HPDE6-E6E7 (cell line): ENCODE results near the gene ANKRD27.
"Not testable (repeated sequence)": the region's sequence is repeated elsewhere in the genome, so short reads cannot be mapped to it uniquely, and the experiment has no call there.

ENCODE experiments used
- DNase-seq: peaks from one replicate; pipeline ENCODE4 v3.0.0; 2011; ENCODE audit warnings: missing footprints; ENCODE audit errors: extremely low spot score

Gene ANKRD27

GRCh38 chr19:32652331-32652730 lies 22.6 kb downstream of the ANKRD27 start:
- not testable (repeated sequence) for DNase-seq

DNA sequence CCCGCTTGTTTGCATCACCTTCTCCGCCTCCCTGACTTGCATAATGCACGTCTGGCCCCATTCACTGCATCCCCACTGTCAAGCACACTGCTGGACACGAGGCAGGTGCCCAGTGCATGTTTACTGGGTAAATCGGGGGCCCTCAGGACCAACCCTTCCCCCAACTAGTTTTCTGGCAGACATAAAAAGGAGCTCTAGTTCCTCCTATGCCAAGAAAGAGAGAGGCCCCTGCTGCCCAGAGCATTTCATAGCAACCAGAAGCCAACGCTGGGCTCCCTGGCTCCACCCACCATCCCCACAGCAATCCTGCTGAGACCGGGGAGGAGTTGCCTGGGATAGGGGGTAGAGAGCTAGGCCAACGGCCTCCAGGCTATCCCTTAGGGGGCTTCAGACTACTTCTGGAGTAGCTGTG lies 23.2 kb downstream of the ANKRD27 start:
- DNase-seq = no peak

GRCh38 chr19:32650671-32651070 lies 24.3 kb downstream of the ANKRD27 start:
- no peak for DNase-seq

DNA sequence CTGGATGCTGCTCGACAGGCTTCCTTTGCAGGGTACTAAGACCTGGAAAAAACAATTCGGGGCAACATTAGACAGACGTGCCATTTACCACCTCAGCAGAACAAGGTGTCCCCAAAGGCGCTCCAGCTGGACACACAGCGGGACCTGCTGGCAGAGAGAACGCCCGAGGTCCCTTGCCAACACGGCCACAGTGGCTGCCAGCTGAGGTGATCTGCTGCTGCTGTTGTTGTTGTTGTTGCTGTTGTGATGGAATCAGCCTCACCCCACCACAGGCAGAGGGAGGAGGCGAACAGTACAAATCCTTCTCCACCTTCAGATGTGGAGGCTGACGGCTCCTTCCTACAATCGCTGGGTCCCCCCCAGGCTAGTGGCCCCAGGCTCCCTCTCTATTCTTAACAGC lies 25.2 kb downstream of the ANKRD27 start:
- DNase-seq = no peak

- no peak for DNase-seq
These were observed 27.6 kb downstream of the ANKRD27 start for GRCh38 chr19:32647361-32647760.

GRCh38 chr19:32646556-32646955 lies 28.4 kb downstream of the ANKRD27 start:
- DNase-seq = no peak

GRCh38 chr19:32642771-32643170 lies 32.2 kb downstream of the ANKRD27 start:
- DNase-seq = no peak

GRCh38 chr19:32638625-32639024 lies 36.4 kb downstream of the ANKRD27 start:
- no peak for DNase-seq

- no peak for DNase-seq
These were observed 37.5 kb downstream of the ANKRD27 start for GRCh38 chr19:32637480-32637879.

GRCh38 chr19:32631381-32631780 lies 43.6 kb downstream of the ANKRD27 start:
- DNase-seq = no peak

- no peak for DNase-seq
These were observed 44.6 kb downstream of the ANKRD27 start for GRCh38 chr19:32630338-32630737.

GRCh38 chr19:32627714-32628270 lies 47.2 kb downstream of the ANKRD27 start:
- DNase-seq = no peak

- no peak for DNase-seq
These were observed 48.0 kb downstream of the ANKRD27 start for GRCh38 chr19:32626969-32627368.

DNA sequence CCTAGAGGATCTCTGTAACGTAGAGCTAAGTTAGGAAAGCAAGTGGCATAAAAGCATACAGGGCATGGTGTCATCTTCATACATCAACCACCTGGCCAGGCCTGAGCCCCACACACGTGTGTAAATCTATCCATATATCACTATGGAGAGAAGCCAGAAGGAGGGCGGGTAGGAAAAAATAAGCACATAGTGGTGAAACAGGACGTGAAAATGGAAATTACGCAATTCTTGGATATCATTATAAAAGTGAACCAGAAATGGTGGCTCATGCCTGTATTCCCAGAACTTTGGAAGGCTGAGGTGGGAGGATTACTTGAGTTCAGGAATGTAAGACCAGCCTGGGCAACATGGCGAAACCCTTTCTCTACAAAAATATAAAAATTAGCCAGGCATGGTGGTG lies 50.6 kb downstream of the ANKRD27 start:
- DNase-seq = no peak

GRCh38 chr19:32622002-32622401 lies 53.0 kb downstream of the ANKRD27 start:
- no peak for DNase-seq

GRCh38 chr19:32619051-32619685 lies 55.8 kb downstream of the ANKRD27 start:
- no peak for DNase-seq

DNA sequence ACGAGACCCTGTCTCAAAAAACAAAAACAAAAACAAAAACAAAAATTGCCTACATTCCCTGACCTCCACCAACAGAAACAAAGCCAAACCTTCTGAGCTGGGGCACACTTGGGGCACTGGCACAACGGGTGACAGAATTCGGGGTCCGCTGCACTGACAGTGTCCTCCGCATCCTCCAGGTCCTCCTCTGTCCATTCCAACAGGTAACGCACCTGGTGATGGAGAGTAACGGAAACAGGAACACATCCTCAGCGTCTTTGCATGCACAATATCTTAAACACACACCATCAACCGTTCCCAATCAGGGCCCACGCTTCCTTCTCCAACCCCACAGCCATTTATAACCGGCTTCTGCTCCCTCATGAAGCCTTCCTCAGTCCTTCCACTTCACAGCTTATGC lies 59.4 kb downstream of the ANKRD27 start:
- no peak for DNase-seq

DNA sequence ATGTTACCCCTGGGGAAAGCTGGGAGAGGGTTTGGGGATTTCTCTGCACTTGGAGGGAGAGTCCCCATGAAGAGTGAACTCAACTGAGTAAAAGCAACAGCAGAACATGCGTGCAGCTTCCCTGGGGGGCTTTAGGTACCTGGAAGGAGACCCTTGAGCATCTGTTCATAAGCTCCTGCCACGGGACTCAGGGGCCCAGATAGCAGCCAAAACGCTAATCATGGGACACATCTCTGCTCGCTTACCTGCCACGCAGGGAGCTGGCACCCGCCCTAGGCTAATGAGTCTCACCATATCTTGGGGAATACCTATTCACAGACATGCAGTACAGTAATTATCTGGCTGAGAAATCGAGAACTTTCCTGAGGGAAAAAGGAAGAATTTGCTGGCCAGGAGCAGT lies 60.1 kb downstream of the ANKRD27 start:
- DNase-seq = no peak

- DNase-seq = no peak
These were observed 62.0 kb downstream of the ANKRD27 start for GRCh38 chr19:32613008-32613407.

DNA sequence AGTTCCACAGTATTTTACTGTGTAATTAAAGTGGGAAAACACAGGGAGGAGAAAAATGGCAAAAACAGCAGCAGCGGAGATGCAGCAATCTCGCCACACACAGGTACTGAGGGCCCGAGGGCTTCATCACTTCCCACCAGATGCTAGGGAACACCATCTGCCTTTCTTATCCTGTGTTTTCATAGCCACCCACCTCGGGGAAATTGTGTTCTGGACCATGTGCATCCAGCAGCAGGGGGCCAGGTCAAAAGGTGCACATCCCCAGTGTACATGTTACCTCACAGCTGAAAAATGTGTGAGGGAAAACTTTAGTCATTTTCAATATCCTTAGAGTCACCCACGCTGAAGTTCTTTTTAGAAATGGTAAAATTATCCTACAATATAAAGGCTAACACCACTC lies 63.8 kb downstream of the ANKRD27 start:
- no peak for DNase-seq

DNA sequence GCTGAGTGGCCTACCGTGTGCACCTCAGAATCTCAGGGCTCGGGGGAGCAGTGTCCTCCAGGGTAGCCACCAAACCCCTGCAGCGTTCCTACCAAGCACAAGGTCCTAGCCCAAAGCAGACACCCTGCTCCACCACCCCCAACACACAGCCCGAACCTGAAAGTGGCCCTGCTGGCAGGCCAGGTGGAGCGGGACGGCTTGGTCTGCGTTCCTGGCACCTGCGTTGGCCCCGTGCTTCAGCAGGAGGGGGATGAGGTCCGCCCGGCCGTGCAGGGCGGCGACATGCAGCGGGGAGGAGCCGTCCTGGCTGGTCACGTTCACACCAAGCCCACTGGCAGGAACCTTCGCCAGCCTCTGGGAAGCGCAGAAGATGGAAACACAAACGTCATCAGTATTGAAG lies 67.5 kb downstream of the ANKRD27 start:
- no peak for DNase-seq

- no peak for DNase-seq
These were observed 68.7 kb downstream of the ANKRD27 start for GRCh38 chr19:32606289-32606688.

DNA sequence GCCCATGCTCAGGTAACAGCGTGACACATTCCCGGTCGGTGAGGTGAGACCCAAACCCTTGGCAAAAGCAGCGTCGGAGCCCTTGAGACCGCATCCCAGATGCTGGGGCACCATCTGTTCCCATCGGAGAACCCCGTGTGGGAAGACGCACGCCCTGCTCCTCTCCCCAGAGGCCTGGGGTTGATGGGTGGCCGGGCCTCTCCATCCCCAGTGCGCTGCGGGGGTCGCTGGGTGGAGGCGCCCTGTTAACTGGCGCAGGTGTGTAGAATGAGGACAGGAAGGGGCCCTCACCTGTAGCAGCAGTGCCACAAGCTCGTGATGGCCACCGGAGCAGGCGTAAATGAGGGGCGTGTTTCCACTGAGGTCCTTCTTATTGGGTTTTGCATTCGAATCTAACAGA lies 69.4 kb downstream of the ANKRD27 start:
- no peak for DNase-seq

- DNase-seq = no peak
These were observed 71.0 kb downstream of the ANKRD27 start for GRCh38 chr19:32603961-32604360.
